ENCODE results near the gene AHRR. TPM values are rescaled to one million over a fixed set of nuclear protein-coding genes. Genes with fewer than 3 reads are reported as not detected.

The AHRR gene
- total RNA-seq, 2 experiments from 2014 or later, result 2.2 to 3.4 TPM

- Histone ChIP-seq H3K79me2 (ENCODE audit: insufficient read depth, low read depth, low read length) (no peaks in the 10 kb centered on the region), H3K27ac (ENCODE audit: low read depth, low read length, poor library complexity, severe bottlenecking) (no peak overlapping the region), H3K4me3 (ENCODE audit: low read depth, low read length, poor library complexity, severe bottlenecking) (no peak overlapping the region), H3K4me2 (ENCODE audit: low read length) (no peak overlapping the region), H2AFZ (ENCODE audit: low read length) (no peak overlapping the region), H3K36me3 (ENCODE audit: insufficient read depth, low read length) (no peaks in the 10 kb centered on the region), H3K9me3 (ENCODE audit: low read length) (no peaks in the 10 kb centered on the region), H4K20me1 (ENCODE audit: insufficient read depth, low read length) (no peaks in the 10 kb centered on the region), H3K9me2 (ENCODE audit: insufficient read depth, low read length) (no peaks in the 10 kb centered on the region), H3K4me1 (ENCODE audit: insufficient read depth, low read length, poor library complexity, severe bottlenecking) (no peaks in the 10 kb centered on the region)
- CTCF ChIA-PET (ENCODE audit: unreplicated experiment), result no interaction called here
- intact Hi-C loops (cut with micrococcal nuclease; ENCODE audit: unreplicated experiment), result no loop called here
- no TSS peak for BruUV-seq (replicated peaks)
- no peak for DNase-seq (ENCODE audit: low spot score)
- TF ChIP-seq EZH2phosphoT487 (IDR thresholded peaks at IDR 0.05; ENCODE audit: borderline replicate concordance, low read depth, low read length), result no peak
- TF ChIP-seq, protein P1, sequence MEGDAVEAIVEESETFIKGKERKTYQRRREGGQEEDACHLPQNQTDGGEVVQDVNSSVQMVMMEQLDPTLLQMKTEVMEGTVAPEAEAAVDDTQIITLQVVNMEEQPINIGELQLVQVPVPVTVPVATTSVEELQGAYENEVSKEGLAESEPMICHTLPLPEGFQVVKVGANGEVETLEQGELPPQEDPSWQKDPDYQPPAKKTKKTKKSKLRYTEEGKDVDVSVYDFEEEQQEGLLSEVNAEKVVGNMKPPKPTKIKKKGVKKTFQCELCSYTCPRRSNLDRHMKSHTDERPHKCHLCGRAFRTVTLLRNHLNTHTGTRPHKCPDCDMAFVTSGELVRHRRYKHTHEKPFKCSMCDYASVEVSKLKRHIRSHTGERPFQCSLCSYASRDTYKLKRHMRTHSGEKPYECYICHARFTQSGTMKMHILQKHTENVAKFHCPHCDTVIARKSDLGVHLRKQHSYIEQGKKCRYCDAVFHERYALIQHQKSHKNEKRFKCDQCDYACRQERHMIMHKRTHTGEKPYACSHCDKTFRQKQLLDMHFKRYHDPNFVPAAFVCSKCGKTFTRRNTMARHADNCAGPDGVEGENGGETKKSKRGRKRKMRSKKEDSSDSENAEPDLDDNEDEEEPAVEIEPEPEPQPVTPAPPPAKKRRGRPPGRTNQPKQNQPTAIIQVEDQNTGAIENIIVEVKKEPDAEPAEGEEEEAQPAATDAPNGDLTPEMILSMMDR (conservative IDR thresholded peaks at IDR 0.05; ENCODE audit: low read length), result no peak
- POLR2A ChIA-PET, result no interaction called here
Measured at GRCh38 chr5:351084-351920, 29.8 kb downstream of the AHRR start.

DNA sequence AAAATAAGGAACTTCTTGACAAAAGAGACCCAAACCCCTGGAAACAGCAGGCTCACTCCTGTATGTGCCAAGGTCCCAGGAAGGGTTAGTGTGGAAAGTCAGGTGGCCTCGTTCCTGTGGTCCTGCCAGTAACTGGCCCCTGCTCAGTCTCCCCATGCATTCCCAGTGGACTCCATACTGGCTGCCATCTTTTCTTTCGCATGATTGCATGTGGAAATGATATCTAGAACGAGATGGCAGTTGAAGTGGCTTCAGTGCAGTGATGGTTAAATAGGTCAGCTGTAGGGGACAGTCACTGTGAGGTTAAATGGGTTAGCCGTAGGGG lies 30.4 kb downstream of the AHRR start:
- H3K79me2 ChIP-seq (ENCODE audit: insufficient read depth, low read depth, low read length), result no peaks in the 10 kb centered on the region
- DNase-seq (ENCODE audit: low spot score), result no peak
- H3K9me3 ChIP-seq (ENCODE audit: low read length), result no peaks in the 10 kb centered on the region
- H3K4me2 ChIP-seq (ENCODE audit: low read length), result no peak overlapping the region
- no peaks in the 10 kb centered on the region for H3K36me3 ChIP-seq (ENCODE audit: insufficient read depth, low read length)
- ChIA-PET CTCF (ENCODE audit: unreplicated experiment) (no interaction called here), POLR2A (no interaction called here)
- intact Hi-C loops (cut with micrococcal nuclease; ENCODE audit: unreplicated experiment), result no loop called here
- no peaks in the 10 kb centered on the region for H4K20me1 ChIP-seq (ENCODE audit: insufficient read depth, low read length)
- no peak overlapping the region for H3K27ac ChIP-seq (ENCODE audit: low read depth, low read length, poor library complexity, severe bottlenecking)
- H2AFZ ChIP-seq (ENCODE audit: low read length), result no peak overlapping the region
- no peak for TF ChIP-seq EZH2phosphoT487 (IDR thresholded peaks at IDR 0.05; ENCODE audit: borderline replicate concordance, low read depth, low read length)
- TF ChIP-seq, protein P1 (conservative IDR thresholded peaks at IDR 0.05; ENCODE audit: low read length), result no peak
- H3K4me3 ChIP-seq (ENCODE audit: low read depth, low read length, poor library complexity, severe bottlenecking), result no peak overlapping the region
- no peaks in the 10 kb centered on the region for H3K9me2 ChIP-seq (ENCODE audit: insufficient read depth, low read length)
- H3K4me1 ChIP-seq (ENCODE audit: insufficient read depth, low read length, poor library complexity, severe bottlenecking), result no peaks in the 10 kb centered on the region
- BruUV-seq (replicated peaks), result no TSS peak

All from OCI-LY7 (cell line).